K562 (cell line): ENCODE measurements around the gene C13orf46. TPM values are rescaled to one million over a fixed set of nuclear protein-coding genes. Genes with fewer than 3 reads are reported as not detected.

Experiments used
- CBFA2T3 ChIP-seq: fragments of 450-650 bp; IDR thresholded peaks from 2 replicates; pipeline ENCODE4 v1.6.1; 2017
- CTCF ChIP-seq, 3 experiments: IDR thresholded peaks in 2 of 3; conservative IDR thresholded peaks in 1 of 3; 2 replicates each; pipeline ENCODE4 v1.5.1; 2011 to 2012; ENCODE audit warnings: low read length in 3 of 3, mild to moderate bottlenecking in 3 of 3, control low read depth in 2 of 3, improper control_type of control experiment in 1 of 3, inconsistent platforms in 1 of 3, low read depth in 1 of 3, mixed read lengths in 1 of 3, moderate library complexity in 1 of 3; ENCODE audit not compliant: insufficient read depth in 2 of 3
- ETV1 ChIP-seq: fragments of 450-650 bp; conservative IDR thresholded peaks from 2 replicates; pipeline ENCODE4 v1.6.1; 2016; ENCODE audit warnings: missing genetic modification characterization, control low read depth, low read depth, missing compliant biosample characterization
- FOXK1 ChIP-seq: sonication (generic); formaldehyde crosslinking; IDR thresholded peaks from 2 replicates; pipeline ENCODE4 v1.8.0; 2022; ENCODE audit warnings: missing genetic modification reagents, mild to moderate bottlenecking, borderline replicate concordance
- HNRNPL ChIP-seq: fragments of 200-400 bp; formaldehyde crosslinking; IDR thresholded peaks from 2 replicates; pipeline ENCODE4 v1.6.1; 2017; ENCODE audit warnings: low read depth, mild to moderate bottlenecking, low read length
- JUNB ChIP-seq: fragments of 450-650 bp; formaldehyde crosslinking; conservative IDR thresholded peaks from 2 replicates; pipeline ENCODE4 v1.4.0; 2020; ENCODE audit warnings: mild to moderate bottlenecking
- MAX ChIP-seq: sonication (generic); formaldehyde crosslinking; IDR thresholded peaks from 2 replicates; pipeline ENCODE4 v1.9.0; 2022; ENCODE audit warnings: mild to moderate bottlenecking, missing genetic modification reagents
- MYC ChIP-seq, 2 experiments: fragments of 250-450 bp in 1 of 2; sonication (Bioruptor Pico) in 1 of 2; IDR thresholded peaks; 2 replicates each; pipeline versions ENCODE4 v1.5.1 to v1.6.1; 2012 to 2021; ENCODE audit warnings: low read depth in 2 of 2, borderline replicate concordance in 1 of 2, improper control_type of control experiment in 1 of 2, low read length in 1 of 2, mild to moderate bottlenecking in 1 of 2, moderate library complexity in 1 of 2
- PCBP1 ChIP-seq: fragments of 200-400 bp; formaldehyde crosslinking; IDR thresholded peaks from 2 replicates; pipeline ENCODE4 v1.6.1; 2018; ENCODE audit warnings: mild to moderate bottlenecking, low read depth, low read length; ENCODE audit not compliant: poor library complexity, severe bottlenecking
- PCBP2 ChIP-seq: fragments of 200-400 bp; formaldehyde crosslinking; IDR thresholded peaks from 2 replicates; pipeline ENCODE4 v1.6.1; 2018; ENCODE audit warnings: low read length, low read depth, mild to moderate bottlenecking, moderate library complexity; ENCODE audit not compliant: poor library complexity, severe bottlenecking
- PRDM10 ChIP-seq: fragments of 450-650 bp; IDR thresholded peaks from 2 replicates; pipeline ENCODE4 v1.6.1; 2018; ENCODE audit not compliant: partially characterized antibody
- RAD51 ChIP-seq: fragments of 450-650 bp; IDR thresholded peaks from 2 replicates; pipeline ENCODE4 v1.7.1; 2016; ENCODE audit warnings: low read depth, mild to moderate bottlenecking, borderline replicate concordance
- SLC30A9 ChIP-seq: fragments of 250-450 bp; sonication (Bioruptor Pico); IDR thresholded peaks from 2 replicates; pipeline ENCODE4 v1.8.0; 2022; ENCODE audit warnings: mild to moderate bottlenecking, moderate library complexity
- SMARCA5 ChIP-seq: fragments of 450-650 bp; IDR thresholded peaks from 2 replicates; pipeline ENCODE4 v1.6.1; 2016
- STAG1 ChIP-seq: sonication (generic); formaldehyde crosslinking; IDR thresholded peaks from 2 replicates; pipeline ENCODE4 v1.5.0; 2020; ENCODE audit warnings: missing genetic modification reagents, borderline replicate concordance
- TEAD1 ChIP-seq, 2 experiments: fragments of 450-650 bp in 1 of 2; sonication (generic) in 1 of 2; formaldehyde crosslinking; IDR thresholded peaks; 2 replicates each; pipeline versions ENCODE4 v1.4.0 to v1.8.0; 2020 to 2022; ENCODE audit warnings: mild to moderate bottlenecking in 2 of 2, missing genetic modification reagents in 1 of 2
- U2AF1 ChIP-seq: fragments of 200-400 bp; formaldehyde crosslinking; optimal IDR thresholded peaks from 2 replicates; pipeline ENCODE3; 2017; ENCODE audit warnings: mild to moderate bottlenecking, low read depth, low read length, moderate library complexity
- ZNF175 ChIP-seq: fragments of 200-800 bp; sonication (Bioruptor generic); IDR thresholded peaks from 2 replicates; pipeline ENCODE4 v1.6.1; 2016; ENCODE audit warnings: low read depth, mild to moderate bottlenecking, missing genetic modification characterization, missing compliant biosample characterization
- ZSCAN29 ChIP-seq: fragments of 450-650 bp; IDR thresholded peaks from 2 replicates; pipeline ENCODE4 v1.6.1; 2017
- polyA plus RNA-seq, 8 experiments: library from polyadenylated mRNA; depleted of rRNA in 4 of 8; stranded (reverse) in 5 of 8; unstranded in 3 of 8; fragments of >200 nt; fragmentation: Nextera tagmentation in 2 of 8; fragmentation: Illumina TruSeq in 1 of 8; extraction: Ambion mirVana in 2 of 8; extraction: Trizol in 1 of 8; gene quantifications; 2 replicates each; pipeline versions ENCODE4 v1.2.1 to v1.2.3, GENCODE V29; 2011 to 2014; ENCODE audit warnings: inconsistent platforms in 1 of 8, missing spikeins in 1 of 8
- total RNA-seq, 7 experiments: library from RNA; depleted of rRNA in 6 of 7; stranded (reverse); fragments of >200 nt in 6 of 7; fragmentation: Illumina TruSeq in 2 of 7; extraction: Trizol in 2 of 7; gene quantifications; 2 replicates each; pipeline versions ENCODE4 v1.2.1 to v1.2.3, GENCODE V29; 2011 to 2021; ENCODE audit warnings: low replicate concordance in 1 of 7

C13orf46 gene
- total and polyA plus RNA-seq, 9 of the 15 experiments (the other 6 are each of a cell fraction or from before 2014, with no cell fraction given) = 0.04 to 0.24 (median 0.05) TPM; not detected in 4

- TF ChIP-seq TEAD1 (CRISPR knock-in tag; IDR thresholded peaks at IDR 0.05) = no peak
- TF ChIP-seq HNRNPL = no peak
- TF ChIP-seq ETV1 (tag) = no peak
- no peak for TF ChIP-seq ZNF175 (CRISPR knock-in tag)
- peak; percentile 61 to 65 (median 64) for TF ChIP-seq CTCF (IDR thresholded peaks at IDR 0.05 in 2 of 3, conservative IDR thresholded peaks at IDR 0.05 in 1 of 3; ENCODE audit: insufficient read depth in 2 of 3, low read depth in 1 of 3, low read length in 3 of 3)
- no peak for TF ChIP-seq CBFA2T3
- TF ChIP-seq PRDM10 = no peak
- no peak for TF ChIP-seq PCBP1
- no peak for TF ChIP-seq JUNB
- TF ChIP-seq STAG1 (CRISPR knock-in tag) = peak; percentile 79; the same call in 1 of the 2 replicates
- peak; percentile 73 for TF ChIP-seq MYC (IDR thresholded peaks at IDR 0.05; ENCODE audit: low read depth, low read length)
- TF ChIP-seq MYC (CRISPR knock-in tag; IDR thresholded peaks at IDR 0.05; ENCODE audit: borderline replicate concordance, low read depth) = no peak
- no peak for TF ChIP-seq ZSCAN29
- no peak for TF ChIP-seq U2AF1
- no peak for TF ChIP-seq SLC30A9 (CRISPR knock-in tag)
- peak; percentile 48; the same call in 1 of the 2 replicates for TF ChIP-seq MAX (CRISPR knock-in tag)
- TF ChIP-seq PCBP2 = no peak
- no peak for TF ChIP-seq SMARCA5
- peak; percentile 45; the same call in 1 of the 2 replicates for TF ChIP-seq RAD51
- TF ChIP-seq FOXK1 (CRISPR knock-in tag) = no peak
Observed at GRCh38 chr13:113947311-113948033, 26.4 kb downstream of the C13orf46 start (continued).
